PC-9 (cell line): ENCODE results near the gene GBGT1. TPM values are rescaled to one million over a fixed set of nuclear protein-coding genes. Genes with fewer than 3 reads are reported as not detected.

ENCODE experiments used
- BruUV-seq: library from RNA; stranded (reverse); fragments of 400-500 nt; replicated peaks from 2 replicates; lab custom pipeline; 2021; lab: Mats Ljungman, UMichigan
- CTCF ChIA-PET: fragments of 300-600 bp; sonication (Branson Sonifier 250); formaldehyde crosslinking; loops from one replicate; lab custom pipeline; 2022; ENCODE audit warnings: antibody characterized with exemption; lab: Charles Lee
- POLR2A ChIA-PET: fragments of 300-600 bp; sonication (Branson Sonifier 250); formaldehyde crosslinking; loops from one replicate; lab custom pipeline; 2022; ENCODE audit warnings: antibody characterized with exemption; ENCODE audit not compliant: unreplicated experiment; lab: Charles Lee
- DNase-seq, 2 experiments: peaks; one replicate each; pipeline versions ENCODE4 v3.0.0 to v3.0.0-alpha.2; 2015 to 2022; ENCODE audit warnings: mixed read lengths in 1 of 2
- H2AFZ ChIP-seq: fragments of 200-600 bp; sonication (generic); 2 replicates; pipeline ENCODE4 v1.8.1; 2017; ENCODE audit warnings: antibody characterized with exemption
- H3F3A ChIP-seq: fragments of 200-600 bp; sonication (generic); 2 replicates; pipeline ENCODE4 v1.8.1; 2017; ENCODE audit warnings: antibody characterized with exemption, mild to moderate bottlenecking, low read depth; ENCODE audit not compliant: insufficient read depth
- H3K27ac ChIP-seq: fragments of 200-600 bp; sonication (generic); 2 replicates; pipeline ENCODE4 v1.6.1; 2016; ENCODE audit warnings: mixed run types
- H3K27me3 ChIP-seq: fragments of 200-600 bp; sonication (generic); 2 replicates; pipeline ENCODE4 v1.6.1; 2016; ENCODE audit warnings: low read depth, mixed run types; ENCODE audit not compliant: insufficient read depth
- H3K36me3 ChIP-seq: fragments of 200-600 bp; sonication (generic); 2 replicates; pipeline ENCODE4 v1.6.1; 2016; ENCODE audit warnings: low read depth, mixed run types
- H3K4me1 ChIP-seq: fragments of 200-600 bp; sonication (generic); replicated peaks from 2 replicates; pipeline ENCODE4 v1.6.1; 2016; ENCODE audit warnings: mixed run types; ENCODE audit not compliant: insufficient read depth
- H3K4me2 ChIP-seq: fragments of 200-600 bp; sonication (generic); 2 replicates; pipeline ENCODE4 v1.6.1; 2017; ENCODE audit warnings: mixed run types
- H3K4me3 ChIP-seq: fragments of 200-600 bp; sonication (generic); 2 replicates; pipeline ENCODE4 v1.6.1; 2016; ENCODE audit warnings: mixed run types
- H3K79me2 ChIP-seq: fragments of 200-600 bp; sonication (generic); 2 replicates; pipeline ENCODE4 v1.6.1; 2017; ENCODE audit warnings: low read depth, mixed run types
- H3K9me2 ChIP-seq: fragments of 200-600 bp; sonication (generic); 2 replicates; pipeline ENCODE4 v1.8.1; 2017; ENCODE audit warnings: mild to moderate bottlenecking; ENCODE audit not compliant: insufficient read depth
- H3K9me3 ChIP-seq: fragments of 200-600 bp; sonication (generic); 2 replicates; pipeline ENCODE4 v1.8.1; 2016; ENCODE audit warnings: low read depth; ENCODE audit not compliant: insufficient read depth
- H4K20me1 ChIP-seq: fragments of 200-600 bp; sonication (generic); 2 replicates; pipeline ENCODE4 v1.8.1; 2017; ENCODE audit not compliant: insufficient read depth
- EZH2 ChIP-seq: fragments of 200-600 bp; sonication (generic); IDR thresholded peaks from 2 replicates; pipeline ENCODE4 v1.8.0; 2017; ENCODE audit warnings: antibody characterized with exemption, low read depth
- intact Hi-C: fragments of 100-400 bp; cut with micrococcal nuclease; formaldehyde crosslinking; loops from one replicate; pipeline ENCODE4 v1.10.0; 2022; ENCODE audit not compliant: unreplicated experiment
- total RNA-seq: library from RNA; stranded (reverse); gene quantifications from 2 replicates; pipeline ENCODE4 v1.2.3, GENCODE V29; 2021
- TF ChIP-seq, protein P1 (sequence below): fragments of 200-600 bp; sonication (generic); conservative IDR thresholded peaks from 2 replicates; pipeline ENCODE4 v1.6.1; 2017; ENCODE audit warnings: mixed run types, antibody characterized with exemption, mild to moderate bottlenecking, moderate library complexity

Gene GBGT1
- total RNA-seq, 1 experiment from 2014 or later: 1.2 TPM

- peak; percentile 80 to 93 for DNase-seq
Measured at GRCh38 chr9:133144142-133144903, 19.4 kb downstream of the GBGT1 start.

DNA sequence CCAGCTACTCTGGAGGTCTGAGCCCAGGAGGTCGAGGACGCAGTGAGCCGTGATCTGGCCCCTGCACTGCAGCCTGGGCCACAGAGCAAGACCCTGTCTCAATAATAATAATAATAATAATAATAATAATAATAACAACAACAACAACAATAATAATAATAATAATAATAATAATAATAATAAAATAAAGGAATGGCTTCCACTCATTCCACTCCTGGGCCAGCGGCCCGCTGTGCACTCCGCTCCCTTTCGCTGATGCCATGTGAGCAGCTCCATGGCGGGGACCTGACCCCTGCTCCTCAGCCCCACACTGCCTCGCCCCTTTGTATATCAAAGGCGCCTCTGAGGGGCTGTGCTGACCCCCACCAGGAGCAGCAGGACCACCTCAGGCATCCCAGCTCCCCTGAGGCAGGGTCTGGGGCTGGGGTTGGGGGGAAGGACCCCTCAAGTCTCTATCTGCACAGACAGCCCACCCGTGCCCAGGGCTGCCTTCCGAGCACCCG is 20.0 kb downstream of the GBGT1 start:
- ChIA-PET POLR2A (interaction anchor here (0.5 to 0.6 kb wide), 3 partner anchors 9 to 152 kb away, joined by 3 to 5 read pairs (median 4); no protein-coding TSS in a partner anchor), CTCF (interaction anchor here (0.7 to 2.5 kb wide), 10 partner anchors 8 to 334 kb away, joined by 3 to 36 read pairs (median 6); partner anchors contain the start of genes GTF3C5 and SLC2A6)
- Histone ChIP-seq H3K36me3 (no peaks in the 10 kb centered on the region), H3K79me2 (peaks cover 32% of the 10 kb centered on the region), H3K9me2 (no peaks in the 10 kb centered on the region), H3F3A (peaks cover 15% of the 10 kb centered on the region; the same call in 1 of the 2 replicates), H2AFZ (no peak overlapping the region), H4K20me1 (peaks cover 33% of the 10 kb centered on the region), H3K4me1 (peaks cover 32% of the 10 kb centered on the region), H3K27ac (no peak overlapping the region), H3K4me2 (peak overlapping the region; percentile 71), H3K9me3 (no peaks in the 10 kb centered on the region), H3K27me3 (no peaks in the 10 kb centered on the region), H3K4me3 (peak overlapping the region; percentile 29; the same call in 1 of the 2 replicates)
- intact Hi-C loops: loop anchor here (1.0 kb wide), 5 partner anchors 8 to 102 kb away; partner anchors contain the start of gene RALGDS
- no peak for DNase-seq
- no TSS peak for BruUV-seq
- TF ChIP-seq, protein P1, sequence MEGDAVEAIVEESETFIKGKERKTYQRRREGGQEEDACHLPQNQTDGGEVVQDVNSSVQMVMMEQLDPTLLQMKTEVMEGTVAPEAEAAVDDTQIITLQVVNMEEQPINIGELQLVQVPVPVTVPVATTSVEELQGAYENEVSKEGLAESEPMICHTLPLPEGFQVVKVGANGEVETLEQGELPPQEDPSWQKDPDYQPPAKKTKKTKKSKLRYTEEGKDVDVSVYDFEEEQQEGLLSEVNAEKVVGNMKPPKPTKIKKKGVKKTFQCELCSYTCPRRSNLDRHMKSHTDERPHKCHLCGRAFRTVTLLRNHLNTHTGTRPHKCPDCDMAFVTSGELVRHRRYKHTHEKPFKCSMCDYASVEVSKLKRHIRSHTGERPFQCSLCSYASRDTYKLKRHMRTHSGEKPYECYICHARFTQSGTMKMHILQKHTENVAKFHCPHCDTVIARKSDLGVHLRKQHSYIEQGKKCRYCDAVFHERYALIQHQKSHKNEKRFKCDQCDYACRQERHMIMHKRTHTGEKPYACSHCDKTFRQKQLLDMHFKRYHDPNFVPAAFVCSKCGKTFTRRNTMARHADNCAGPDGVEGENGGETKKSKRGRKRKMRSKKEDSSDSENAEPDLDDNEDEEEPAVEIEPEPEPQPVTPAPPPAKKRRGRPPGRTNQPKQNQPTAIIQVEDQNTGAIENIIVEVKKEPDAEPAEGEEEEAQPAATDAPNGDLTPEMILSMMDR: no peak
- no peak for TF ChIP-seq EZH2

More at GRCh38 chr9:133144142-133144903, 19.4 kb downstream of the GBGT1 start:
- BruUV-seq: no TSS peak
- Histone ChIP-seq H3K27ac (no peak overlapping the region), H3F3A (peaks cover 16% of the 10 kb centered on the region; the same call in 1 of the 2 replicates), H4K20me1 (peaks cover 33% of the 10 kb centered on the region), H3K79me2 (peaks cover 32% of the 10 kb centered on the region), H3K9me2 (no peaks in the 10 kb centered on the region), H3K36me3 (no peaks in the 10 kb centered on the region), H3K4me3 (peak overlapping the region; percentile 29; the same call in 1 of the 2 replicates), H3K4me2 (peak overlapping the region; percentile 71), H3K4me1 (peaks cover 32% of the 10 kb centered on the region), H3K27me3 (no peaks in the 10 kb centered on the region), H3K9me3 (no peaks in the 10 kb centered on the region), H2AFZ (no peak overlapping the region)
- TF ChIP-seq, protein P1: peak; percentile 97
- TF ChIP-seq EZH2: no peak
- intact Hi-C loops: loop anchor here (1.0 kb wide), 5 partner anchors 9 to 103 kb away; partner anchors contain the start of gene RALGDS
- ChIA-PET POLR2A (interaction anchor here (0.5 to 0.8 kb wide), 4 partner anchors 10 to 153 kb away, joined by 3 to 5 read pairs (median 3); no protein-coding TSS in a partner anchor), CTCF (interaction anchor here (0.6 to 2.5 kb wide), 11 partner anchors 9 to 334 kb away, joined by 3 to 36 read pairs (median 5); partner anchors contain the start of genes GTF3C5 and SLC2A6)
